Gastrocnemius medialis (tissue), 4 donors: ENCODE results near the gene IL36G.

Source experiments
- POLR2A ChIP-seq, 2 donors: fragments of 450-650 bp; IDR thresholded peaks; one replicate each; pipeline ENCODE4 v1.6.1; 2017; ENCODE audit warnings: antibody characterized with exemption in 2 of 2, mild to moderate bottlenecking in 2 of 2, moderate library complexity in 2 of 2
- TF ChIP-seq, protein P1 (sequence below), 5 experiments: fragments of 450-650 bp in 3 of 5; fragments of 200-600 bp in 2 of 5; sonication (generic) in 2 of 5; IDR thresholded peaks in 4 of 5; conservative IDR thresholded peaks in 1 of 5; 1 replicate in 4 of 5; 2 replicates in 1 of 5; pipeline ENCODE4 v1.5.1; 2016 to 2019; ENCODE audit warnings: antibody characterized with exemption in 5 of 5, mild to moderate bottlenecking in 3 of 5, moderate library complexity in 3 of 5

DNA sequence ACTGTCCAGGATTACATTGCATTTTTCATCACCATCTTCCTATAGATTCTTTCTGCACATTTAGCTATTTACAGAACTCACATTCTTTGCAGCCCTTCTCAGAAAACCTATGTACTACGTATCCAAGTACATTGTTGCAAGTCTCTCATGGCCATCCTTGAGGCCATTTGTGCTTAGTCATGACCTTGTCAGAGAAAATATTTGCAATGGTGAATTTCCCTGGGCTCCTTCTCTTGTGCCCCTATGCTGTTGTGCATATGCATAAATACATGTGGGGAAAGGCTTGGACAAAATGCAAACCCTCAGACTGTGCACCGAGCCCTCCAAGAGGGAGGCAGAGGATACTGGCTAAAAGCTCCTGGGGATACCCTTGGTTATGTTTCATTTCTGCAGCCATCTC lies 47.0 kb downstream of the IL36G start:
- TF ChIP-seq, protein P1, sequence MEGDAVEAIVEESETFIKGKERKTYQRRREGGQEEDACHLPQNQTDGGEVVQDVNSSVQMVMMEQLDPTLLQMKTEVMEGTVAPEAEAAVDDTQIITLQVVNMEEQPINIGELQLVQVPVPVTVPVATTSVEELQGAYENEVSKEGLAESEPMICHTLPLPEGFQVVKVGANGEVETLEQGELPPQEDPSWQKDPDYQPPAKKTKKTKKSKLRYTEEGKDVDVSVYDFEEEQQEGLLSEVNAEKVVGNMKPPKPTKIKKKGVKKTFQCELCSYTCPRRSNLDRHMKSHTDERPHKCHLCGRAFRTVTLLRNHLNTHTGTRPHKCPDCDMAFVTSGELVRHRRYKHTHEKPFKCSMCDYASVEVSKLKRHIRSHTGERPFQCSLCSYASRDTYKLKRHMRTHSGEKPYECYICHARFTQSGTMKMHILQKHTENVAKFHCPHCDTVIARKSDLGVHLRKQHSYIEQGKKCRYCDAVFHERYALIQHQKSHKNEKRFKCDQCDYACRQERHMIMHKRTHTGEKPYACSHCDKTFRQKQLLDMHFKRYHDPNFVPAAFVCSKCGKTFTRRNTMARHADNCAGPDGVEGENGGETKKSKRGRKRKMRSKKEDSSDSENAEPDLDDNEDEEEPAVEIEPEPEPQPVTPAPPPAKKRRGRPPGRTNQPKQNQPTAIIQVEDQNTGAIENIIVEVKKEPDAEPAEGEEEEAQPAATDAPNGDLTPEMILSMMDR (IDR thresholded peaks at IDR 0.05 in 4 of 5, conservative IDR thresholded peaks at IDR 0.05 in 1 of 5), result no peak
- TF ChIP-seq POLR2A (IDR thresholded peaks at IDR 0.05), result no peak
